Forelimb muscle (tissue), 1 donor: ENCODE results near the gene PLA1A. TPM values are rescaled to one million over a fixed set of nuclear protein-coding genes. Genes with fewer than 3 reads are reported as not detected.
"Not testable (repeated sequence)": the region's sequence is repeated elsewhere in the genome, so short reads cannot be mapped to it uniquely, and the experiment has no call there.

Source experiments
- DNase-seq: peaks from one replicate; pipeline ENCODE4 v3.0.0-alpha.2; 2013; ENCODE audit warnings: low read depth
- polyA plus RNA-seq: library from polyadenylated mRNA; unstranded; fragments of 120-200 nt; gene quantifications from one replicate; pipeline ENCODE4 v1.2.1, GENCODE V29; 2013; ENCODE audit not compliant: insufficient read length

Gene PLA1A
- polyA plus RNA-seq, 1 donor, result 0.22 TPM

GRCh38 chr3:119579366-119580066 is 18.2 kb upstream of the PLA1A start, which contains the start of gene ADPRH:
Gene ADPRH (plus strand): TSS chr3:119579492. CDS start chr3:119582170, 2,678 bp downstream.
- DNase-seq, result peak; percentile 16

GRCh38 chr3:119580067-119580760 is 17.5 kb upstream of the PLA1A start:
- DNase-seq, result peak; percentile 56

- no peak for DNase-seq
Observed at GRCh38 chr3:119582178-119582577, 15.5 kb upstream of the PLA1A start.

- no peak for DNase-seq
Observed at GRCh38 chr3:119585208-119585607, 12.5 kb upstream of the PLA1A start.

GRCh38 chr3:119585856-119586570 is 11.7 kb upstream of the PLA1A start:
- DNase-seq, result no peak

- DNase-seq, result no peak
Observed at GRCh38 chr3:119586733-119587172, 10.9 kb upstream of the PLA1A start.

- peak; percentile 16 for DNase-seq
Observed at GRCh38 chr3:119588112-119588511, 9.6 kb upstream of the PLA1A start.

GRCh38 chr3:119589102-119589773 is 8.4 kb upstream of the PLA1A start:
- no peak for DNase-seq

GRCh38 chr3:119590706-119591105 is 7.0 kb upstream of the PLA1A start:
- DNase-seq, result no peak

GRCh38 chr3:119592861-119593260 is 4.8 kb upstream of the PLA1A start:
- DNase-seq, result no peak

GRCh38 chr3:119594066-119594465 is 3.6 kb upstream of the PLA1A start:
- no peak for DNase-seq

- not testable (repeated sequence) for DNase-seq
Observed at GRCh38 chr3:119594929-119595328, 2.8 kb upstream of the PLA1A start.

- no peak for DNase-seq
Observed at GRCh38 chr3:119595639-119596334, 1.9 kb upstream of the PLA1A start.

- no peak for DNase-seq
Observed at GRCh38 chr3:119596398-119596797, 1.3 kb upstream of the PLA1A start.

- no peak for DNase-seq
Observed at GRCh38 chr3:119598410-119599098, 869 bp downstream of the PLA1A start.

- no peak for DNase-seq
Observed at GRCh38 chr3:119599558-119600174, 2.0 kb downstream of the PLA1A start.

- DNase-seq, result no peak
Observed at GRCh38 chr3:119600732-119601131, 3.0 kb downstream of the PLA1A start.

GRCh38 chr3:119601154-119601553 is 3.5 kb downstream of the PLA1A start:
- no peak for DNase-seq

GRCh38 chr3:119602676-119603075 is 5.0 kb downstream of the PLA1A start:
- no peak for DNase-seq

GRCh38 chr3:119604878-119605277 is 7.2 kb downstream of the PLA1A start:
- DNase-seq, result no peak
